WERI-Rb-1 (cell line): Measurements from ENCODE around the gene ERVW-1.
"Not testable (repeated sequence)": the region's sequence is repeated elsewhere in the genome, so short reads cannot be mapped to it uniquely, and the experiment has no call there.

Experiments used
- DNase-seq: peaks from one replicate; pipeline ENCODE4 v3.0.0-alpha.2; 2020
- H3K27ac ChIP-seq: fragments of 250-450 bp; sonication (Bioruptor Pico); 2 replicates; pipeline ENCODE4 v1.5.1; 2020; ENCODE audit warnings: mild to moderate bottlenecking, moderate library complexity
- H3K27me3 ChIP-seq: fragments of 250-450 bp; sonication (Bioruptor Pico); 2 replicates; pipeline ENCODE4 v1.5.1; 2021; ENCODE audit warnings: mild to moderate bottlenecking, low read depth, moderate library complexity; ENCODE audit not compliant: insufficient read depth, severe bottlenecking
- H3K36me3 ChIP-seq: fragments of 250-450 bp; sonication (Bioruptor Pico); 2 replicates; pipeline ENCODE4 v1.5.1; 2020; ENCODE audit warnings: mild to moderate bottlenecking, moderate library complexity
- H3K4me3 ChIP-seq: 2 replicates; pipeline ENCODE4 v1.5.1; 2011; ENCODE audit warnings: low read depth, mild to moderate bottlenecking, control low read depth, low read length
- H3K9me3 ChIP-seq: fragments of 250-450 bp; sonication (Bioruptor Pico); 2 replicates; pipeline ENCODE4 v1.5.1; 2021; ENCODE audit warnings: mild to moderate bottlenecking, moderate library complexity; ENCODE audit not compliant: severe bottlenecking
- CTCF ChIP-seq: IDR thresholded peaks from 2 replicates; pipeline ENCODE4 v1.5.1; 2011; ENCODE audit warnings: low read depth, mild to moderate bottlenecking, control low read depth, inconsistent platforms, low read length

Gene ERVW-1

GRCh38 chr7:92448205-92448747 is 29.5 kb downstream of the ERVW-1 start:
- DNase-seq, result peak; percentile 47
- Histone ChIP-seq H3K27me3 (no peaks in the 10 kb centered on the region), H3K27ac (peak overlapping the region; percentile 95), H3K36me3 (peaks cover 50% of the 10 kb centered on the region), H3K9me3 (no peaks in the 10 kb centered on the region), H3K4me3 (peak overlapping the region; percentile 71)
- no peak for TF ChIP-seq CTCF

- Histone ChIP-seq H3K36me3 (peaks cover 43% of the 10 kb centered on the region), H3K27ac (peak within 1 kb of the TSS; percentile 95), H3K27me3 (no peaks in the 10 kb centered on the region), H3K4me3 (peak within 1 kb of the TSS; percentile 71), H3K9me3 (peaks cover 4% of the 10 kb centered on the region)
- TF ChIP-seq CTCF, result peak; percentile 80
- DNase-seq, result peak; percentile 93
Observed at GRCh38 chr7:92447345-92448204, 30.2 kb downstream of the ERVW-1 start, which contains the start of gene GATAD1. GATAD1 (plus strand) TSS chr7:92447482; CDS start chr7:92447730, 248 bp downstream.

- DNase-seq, result no peak
- H3K4me3 ChIP-seq, result peak overlapping the region; percentile 71
- H3K27ac ChIP-seq, result peak overlapping the region; percentile 95
- H3K27me3 ChIP-seq, result no peaks in the 10 kb centered on the region
- no peak for TF ChIP-seq CTCF
- peaks cover 4% of the 10 kb centered on the region for H3K9me3 ChIP-seq
- peaks cover 36% of the 10 kb centered on the region for H3K36me3 ChIP-seq
Observed at GRCh38 chr7:92446869-92447344, 30.8 kb downstream of the ERVW-1 start.

GRCh38 chr7:92442720-92443119 is 35.0 kb downstream of the ERVW-1 start:
- H3K27ac ChIP-seq, H3K27me3 ChIP-seq, H3K36me3 ChIP-seq, H3K9me3 ChIP-seq, DNase-seq, H3K4me3 ChIP-seq: not testable (repeated sequence)

- TF ChIP-seq CTCF, result no peak
- no peak for DNase-seq
- Histone ChIP-seq H3K4me3 (no peak overlapping the region), H3K36me3 (no peaks in the 10 kb centered on the region), H3K9me3 (peaks cover 4% of the 10 kb centered on the region), H3K27me3 (no peaks in the 10 kb centered on the region), H3K27ac (no peak overlapping the region)
Observed at GRCh38 chr7:92437956-92438491, 39.7 kb downstream of the ERVW-1 start.
